Stimulated activated CD8-positive, alpha-beta memory T cell treated with anti-CD3 and anti-CD28 coated beads, Interleukin-4, amount 100 ng/mL, for 48 hours (primary cell): ENCODE results near the gene NAA10.

Experiments
- DNase-seq: peaks from one replicate; pipeline ENCODE4 v3.0.0-alpha.2; 2020

Gene NAA10

DNA sequence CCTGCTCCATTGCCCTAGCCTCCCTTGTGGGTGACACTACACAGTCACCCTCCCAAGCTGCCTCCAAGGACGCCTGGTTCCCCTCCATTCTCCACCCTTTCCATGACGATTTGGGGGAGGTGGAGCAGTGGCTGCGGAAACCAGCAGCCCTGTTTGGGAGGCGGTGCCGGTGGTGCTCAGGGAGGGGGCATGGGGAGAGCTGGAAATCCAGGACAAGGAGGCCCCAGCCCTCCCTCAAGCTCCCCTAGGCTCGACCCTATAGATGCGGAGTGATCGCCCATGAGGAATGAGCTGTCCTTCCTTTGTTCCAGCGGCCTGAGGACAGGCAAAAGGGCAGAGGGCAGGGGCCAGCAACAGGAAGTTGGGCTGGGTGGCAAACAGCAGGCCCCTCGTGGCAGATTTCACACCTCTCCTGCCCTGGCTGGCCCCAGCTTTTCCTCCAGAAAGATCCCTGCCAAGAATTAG is 13.2 kb upstream of the NAA10 start:
- DNase-seq, result no peak

DNA sequence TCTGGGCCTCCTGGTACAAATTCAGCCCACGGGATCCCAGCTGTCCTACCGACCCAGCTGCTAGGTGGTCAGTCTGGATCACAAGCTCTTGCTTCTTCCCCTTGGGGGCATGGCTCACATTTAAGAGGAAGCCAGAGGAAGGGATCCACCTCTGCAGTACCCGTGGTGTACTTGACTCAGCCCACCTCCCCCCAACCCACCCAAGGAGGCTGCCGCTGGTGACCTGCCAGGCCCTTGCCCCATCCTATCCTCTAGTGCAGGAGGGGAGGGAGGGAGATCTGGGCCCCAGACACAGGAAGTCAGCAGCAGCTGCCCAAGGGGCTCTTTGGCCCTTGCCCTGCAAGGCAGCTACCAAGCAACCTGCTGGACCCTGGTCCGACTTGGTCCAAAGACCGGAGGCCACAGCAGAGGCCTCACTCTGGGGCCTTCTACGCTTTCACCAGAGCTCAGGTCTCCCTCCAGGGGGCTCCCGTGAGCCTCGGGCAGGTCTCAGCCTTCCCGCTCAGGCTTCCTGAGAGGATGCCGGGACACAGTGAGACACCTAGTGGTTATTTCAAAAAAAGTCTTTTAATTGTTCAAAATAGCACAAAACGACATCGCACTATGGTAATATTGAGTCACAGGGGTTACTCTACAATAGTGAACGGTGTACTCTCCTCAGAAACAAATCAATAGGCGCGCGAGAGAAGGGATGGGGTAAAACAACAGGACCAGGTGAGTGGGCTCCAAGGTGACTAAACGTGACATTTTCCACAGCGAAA is 12.4 kb upstream of the NAA10 start:
- peak; percentile 82 for DNase-seq

DNA sequence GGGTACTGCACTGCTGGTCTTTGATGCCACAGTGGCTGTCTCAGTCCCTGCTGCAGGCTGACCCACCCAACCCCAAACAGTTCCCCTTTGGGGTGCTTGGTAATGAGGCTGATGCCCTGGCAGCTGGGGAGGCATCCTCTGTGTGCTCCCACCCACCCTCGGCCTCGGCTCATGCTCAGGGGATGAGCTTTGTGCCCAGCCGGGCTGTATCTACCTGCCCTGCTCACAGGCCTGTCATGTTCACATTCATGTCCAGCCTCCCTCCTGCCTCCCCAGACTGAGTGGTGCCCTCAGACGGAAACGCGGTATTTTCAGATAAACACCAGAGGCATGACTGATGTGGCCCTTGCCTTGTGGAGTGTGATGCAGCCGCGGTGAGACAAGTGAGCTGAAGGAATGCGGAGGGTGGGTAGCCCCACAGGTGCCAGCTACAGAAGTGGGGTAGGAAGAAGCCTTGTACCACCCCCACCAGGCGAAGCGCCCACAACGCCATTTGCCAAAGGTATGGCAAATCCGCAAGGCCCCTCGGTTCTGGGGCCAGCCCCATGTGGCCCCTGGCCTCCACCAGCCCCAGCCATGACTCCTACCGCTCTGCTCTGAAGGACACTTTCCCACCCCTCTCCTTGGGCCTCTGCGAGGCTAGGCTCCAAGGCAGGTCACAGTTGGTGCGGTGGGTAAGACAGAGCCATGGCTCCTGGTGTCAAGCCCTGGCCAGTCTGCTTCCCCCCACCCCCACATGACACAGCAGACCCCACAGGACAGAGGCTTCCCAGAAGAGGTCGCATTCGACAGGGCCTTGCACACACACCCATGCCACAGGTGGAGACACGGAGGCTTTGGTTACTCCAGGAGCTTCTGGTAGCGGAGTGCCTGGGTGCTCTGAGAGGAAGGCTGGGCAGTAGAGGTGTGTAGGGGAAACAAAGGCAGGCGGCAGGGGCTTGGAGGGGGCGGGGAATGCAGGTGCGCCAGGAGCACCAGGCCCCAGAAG is 11.4 kb upstream of the NAA10 start:
- DNase-seq, result no peak

DNA sequence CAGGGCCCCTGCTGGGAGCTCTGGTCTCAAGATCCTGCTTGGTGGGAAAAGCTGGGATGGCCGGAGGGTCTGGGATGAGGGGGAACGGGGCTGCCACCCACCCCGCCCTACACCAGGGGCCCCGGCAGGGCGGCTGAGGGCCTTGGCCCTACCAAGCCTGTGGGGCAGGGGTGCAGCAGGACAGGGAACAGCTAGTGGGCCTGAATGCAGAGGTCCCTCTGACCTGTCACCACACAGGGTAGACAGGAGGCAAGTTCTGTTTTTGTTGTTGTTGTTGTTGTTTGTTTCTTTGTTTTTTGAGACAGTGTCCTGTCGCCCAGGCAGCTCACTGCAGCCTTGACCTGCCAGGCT is 9.9 kb upstream of the NAA10 start:
- no peak for DNase-seq

DNA sequence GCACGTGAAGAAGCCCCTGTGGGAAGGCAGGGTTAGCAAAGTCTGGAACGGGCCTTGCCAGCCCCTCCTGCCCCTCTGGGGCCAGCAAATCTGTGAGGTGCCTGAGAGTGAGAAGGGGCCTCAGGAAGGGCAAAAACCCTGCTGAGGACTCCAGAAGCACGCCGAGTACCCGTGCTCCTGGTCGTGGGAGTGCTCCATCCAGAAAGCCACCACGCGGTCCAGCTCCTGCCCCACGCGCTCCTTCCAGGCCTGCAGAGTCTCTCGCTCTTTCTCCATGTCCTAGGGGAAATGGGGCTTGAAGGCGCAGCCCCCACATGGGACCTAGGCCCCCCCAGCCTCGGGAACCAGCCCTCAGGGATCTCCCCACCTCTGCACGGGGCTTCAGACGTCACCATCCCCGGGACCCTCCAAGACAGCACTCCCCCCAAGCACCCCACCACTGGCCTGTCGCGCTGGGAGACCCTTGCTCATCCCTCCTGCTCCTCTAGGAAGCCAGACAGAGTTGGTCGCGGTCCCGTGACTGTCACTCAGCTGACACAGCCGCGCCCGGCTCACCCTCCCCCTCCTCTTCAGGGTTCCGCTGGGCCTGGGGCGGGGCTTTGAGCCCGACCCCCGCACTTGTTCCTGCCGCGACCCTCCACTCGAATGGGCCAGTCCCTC is 9.4 kb upstream of the NAA10 start, which contains the start of gene RENBP:
RENBP (minus strand) TSS at position 504 of the 660 bp plus-strand sequence; CDS start at position 471, 33 bp downstream.
- peak; percentile 57 for DNase-seq

DNA sequence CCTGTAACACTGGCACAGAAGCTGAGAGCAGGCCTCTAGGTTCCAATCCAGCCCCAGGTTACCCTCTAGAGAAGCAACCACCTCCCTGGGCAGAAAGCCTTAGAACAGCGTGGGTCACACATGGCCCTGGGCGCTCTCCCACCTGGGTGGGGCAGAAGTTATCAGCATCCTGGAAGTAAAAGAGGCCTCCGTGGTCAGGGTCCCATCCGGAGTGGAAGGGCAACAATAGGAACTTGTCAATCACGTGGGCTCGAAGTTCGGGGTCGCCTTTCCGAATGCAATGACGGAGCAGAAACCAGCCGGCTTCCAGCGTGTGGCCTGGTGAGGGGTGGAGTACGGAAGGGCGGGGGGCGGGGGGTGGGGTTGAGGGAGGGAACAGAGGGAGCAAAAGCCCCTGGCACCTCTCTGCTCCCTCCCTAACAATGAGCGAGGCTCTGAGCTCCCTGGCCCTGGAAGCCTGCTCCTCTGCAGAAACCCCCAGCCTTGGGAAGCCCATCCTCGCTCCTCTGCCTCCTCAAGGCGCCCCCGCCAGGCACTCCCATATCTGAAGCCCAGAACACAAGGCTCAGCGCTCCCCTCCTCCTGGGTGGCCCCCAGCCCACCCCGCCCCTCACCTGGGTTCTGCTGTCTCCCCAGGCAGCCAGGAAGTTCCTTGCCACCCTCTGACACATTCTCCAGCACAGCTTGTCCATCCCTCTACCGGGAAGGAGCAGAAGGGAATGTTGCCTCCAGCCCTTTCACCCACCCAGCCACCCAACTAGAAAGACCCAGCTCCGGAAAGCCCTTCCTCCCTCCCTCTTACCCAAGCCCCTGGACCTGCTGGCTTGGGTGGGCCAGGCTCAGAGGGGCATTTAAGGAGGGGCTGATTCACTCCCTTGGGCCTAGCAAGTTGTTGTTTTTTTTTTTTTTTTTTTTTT is 6.8 kb upstream of the NAA10 start:
- no peak for DNase-seq

DNA sequence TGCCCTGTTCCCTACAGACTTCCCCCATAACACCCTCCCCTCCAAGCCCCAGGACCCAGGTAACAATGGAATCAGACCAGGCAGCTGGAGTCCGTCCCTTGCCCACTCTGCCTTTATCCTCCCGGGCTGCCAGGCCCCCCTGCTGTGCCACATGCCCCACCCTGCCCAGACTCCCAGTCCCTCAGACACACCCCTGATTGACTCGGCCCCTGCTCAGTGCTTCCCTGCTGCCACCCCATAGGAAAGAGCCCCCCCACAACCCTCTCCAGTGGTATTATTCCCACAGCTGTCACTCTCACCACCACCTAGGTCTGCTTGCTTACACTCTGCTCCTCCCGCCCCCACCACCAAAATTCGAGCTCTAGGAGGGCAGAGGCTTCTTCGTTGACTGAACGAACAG is 4.7 kb upstream of the NAA10 start:
- DNase-seq, result no peak

DNA sequence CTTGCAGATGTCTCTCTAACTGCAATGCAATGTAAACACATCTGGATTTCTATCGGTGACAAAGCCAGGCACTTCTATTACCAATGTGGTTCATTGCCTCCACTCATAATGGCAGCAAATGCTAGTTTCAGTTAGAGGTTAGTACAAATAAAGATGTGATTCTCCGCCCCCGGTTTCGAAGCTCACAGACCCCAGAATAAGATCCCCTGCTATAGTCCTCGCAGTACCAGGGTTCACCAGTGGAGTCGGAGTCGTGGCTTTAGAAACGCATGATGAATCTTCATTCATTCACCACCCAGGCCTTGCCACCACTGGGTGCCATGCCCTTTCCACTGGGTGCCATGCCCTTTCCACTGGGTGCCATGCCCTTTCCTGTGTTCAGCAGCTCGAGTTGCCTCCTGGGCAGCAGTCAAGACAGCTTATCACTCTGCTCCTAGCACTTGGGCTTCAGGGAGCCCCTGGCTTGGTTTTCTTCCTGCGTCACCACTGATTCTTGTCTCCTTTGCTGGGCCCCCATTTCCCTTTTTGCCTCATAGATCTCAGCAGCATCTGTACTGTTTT is 3.5 kb upstream of the NAA10 start:
- no peak for DNase-seq

DNA sequence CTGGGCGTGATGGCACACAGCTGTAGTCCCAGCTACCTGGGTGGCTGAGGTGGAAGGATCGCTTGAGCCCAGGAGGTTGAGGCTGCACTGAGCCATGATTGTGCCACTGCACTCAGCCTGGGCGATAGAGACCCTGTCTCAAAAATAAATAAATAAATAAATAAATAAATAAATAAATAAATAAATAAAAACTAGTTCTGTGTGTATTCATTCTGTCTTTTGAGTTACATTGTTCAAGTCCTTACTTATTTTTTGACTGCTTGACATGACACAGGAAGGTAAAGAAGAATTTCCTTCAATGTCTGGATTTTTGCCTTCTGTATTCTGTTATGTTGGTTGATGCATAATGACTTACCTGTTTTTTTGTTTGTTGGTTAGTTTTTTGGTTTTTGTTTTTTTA is 2.2 kb upstream of the NAA10 start:
- no peak for DNase-seq

DNA sequence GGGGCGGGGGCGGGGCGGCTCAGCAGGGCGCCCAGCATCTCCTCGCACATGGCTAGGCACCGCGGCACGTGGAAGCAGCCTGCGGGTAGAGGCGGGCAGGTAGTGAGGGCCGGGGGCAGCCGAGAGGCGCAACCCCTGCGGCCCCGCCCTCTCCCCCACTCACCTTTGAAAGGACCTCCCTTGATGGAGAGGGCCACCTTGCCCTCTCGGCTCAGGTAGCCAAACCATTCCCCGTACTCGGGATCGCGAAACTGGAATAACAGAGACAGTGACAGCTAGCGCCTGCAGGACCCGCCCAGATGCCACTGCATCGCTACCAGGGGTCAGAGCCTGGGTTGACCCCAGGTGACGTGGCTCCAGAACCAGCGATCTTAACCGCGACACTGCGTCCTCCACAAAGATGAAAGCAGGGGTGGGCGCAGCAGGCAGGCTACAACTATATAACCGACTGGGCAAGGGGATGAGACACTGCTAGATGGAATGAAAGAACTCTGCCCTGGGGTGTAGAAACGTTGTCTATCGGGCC is 552 bp upstream of the NAA10 start:
- no peak for DNase-seq

DNA sequence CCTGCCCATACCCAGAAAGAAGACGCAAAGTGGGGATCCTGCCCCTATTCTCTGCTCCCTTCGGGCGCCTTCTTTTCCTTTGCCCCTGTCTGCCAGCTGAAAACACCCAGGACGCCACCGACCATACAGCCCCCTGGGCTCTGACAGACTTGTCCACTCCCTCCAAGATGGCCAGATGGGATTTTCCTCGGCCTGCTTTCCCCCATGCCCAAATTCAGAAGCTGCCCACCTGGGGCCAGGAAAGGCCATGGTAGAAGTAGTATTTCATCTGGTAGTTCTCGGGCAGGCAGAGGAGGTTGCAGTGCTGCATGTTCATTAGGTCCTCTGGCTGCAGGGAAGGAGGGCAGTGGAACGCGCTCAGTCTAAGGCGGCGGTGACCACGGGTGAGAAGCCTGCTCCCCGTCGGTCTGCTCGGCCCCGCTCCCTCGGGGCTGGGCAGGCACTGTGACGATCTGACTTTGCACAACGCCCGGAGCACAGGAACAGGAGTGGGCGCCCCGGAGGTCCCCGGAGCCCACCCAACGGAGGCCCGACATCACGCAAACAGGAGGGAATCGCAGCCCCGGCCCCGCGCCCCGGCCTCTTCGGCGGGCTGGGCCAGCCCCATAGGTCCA is 582 bp downstream of the NAA10 start:
- DNase-seq, result no peak

DNA sequence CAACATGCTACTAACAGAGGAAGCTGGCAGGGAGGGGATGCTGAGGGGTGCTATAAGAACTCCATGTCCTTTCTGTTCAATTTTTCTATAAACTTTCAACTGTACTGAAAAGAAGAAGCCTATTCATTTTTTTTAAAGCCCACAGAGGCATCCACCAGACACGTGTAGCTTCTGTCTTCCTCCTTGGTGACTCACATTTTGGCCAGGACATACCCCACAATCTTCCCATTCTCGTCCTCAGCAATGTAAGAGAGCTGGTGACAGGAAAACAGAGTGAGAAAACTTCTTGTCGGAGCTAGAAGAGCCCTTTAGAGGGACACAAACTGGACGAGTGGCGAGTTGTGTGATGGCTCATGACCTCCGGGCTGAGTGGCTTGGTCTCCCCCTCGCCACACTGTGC is 1.1 kb downstream of the NAA10 start:
- DNase-seq, result no peak

DNA sequence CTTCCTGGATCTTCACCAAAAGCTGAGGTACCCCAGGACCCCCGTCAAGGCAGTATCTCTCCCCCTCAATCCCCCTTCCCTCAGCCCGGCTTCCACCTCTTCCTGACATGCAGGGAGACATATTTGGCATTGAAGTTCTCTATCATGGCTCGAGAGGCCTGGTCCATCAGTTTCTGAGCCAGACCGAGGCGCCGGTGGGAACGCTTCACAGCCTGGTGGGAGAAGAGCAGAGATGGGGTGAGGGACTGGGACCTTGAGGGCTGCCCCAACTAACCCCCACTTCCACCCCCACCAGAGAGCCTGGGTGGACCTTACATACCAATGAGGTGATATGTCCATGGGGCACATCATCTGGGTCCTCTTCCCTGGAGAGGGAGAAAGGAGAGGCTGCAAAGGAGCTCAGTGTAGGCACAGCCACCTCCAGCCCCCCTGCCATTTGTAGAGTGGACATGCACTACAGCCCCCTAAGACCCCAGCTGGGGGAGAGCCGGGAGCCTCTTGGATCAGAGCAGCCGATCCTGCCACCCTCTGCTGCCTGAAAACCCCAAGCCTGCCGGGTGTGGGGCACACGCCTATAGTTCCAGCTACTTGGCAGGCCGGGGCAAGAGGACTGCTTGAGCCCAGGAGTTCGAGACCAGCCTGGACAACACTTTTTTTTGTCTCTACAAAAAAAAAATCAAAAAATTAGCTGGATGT is 2.5 kb downstream of the NAA10 start:
- DNase-seq, result no peak

DNA sequence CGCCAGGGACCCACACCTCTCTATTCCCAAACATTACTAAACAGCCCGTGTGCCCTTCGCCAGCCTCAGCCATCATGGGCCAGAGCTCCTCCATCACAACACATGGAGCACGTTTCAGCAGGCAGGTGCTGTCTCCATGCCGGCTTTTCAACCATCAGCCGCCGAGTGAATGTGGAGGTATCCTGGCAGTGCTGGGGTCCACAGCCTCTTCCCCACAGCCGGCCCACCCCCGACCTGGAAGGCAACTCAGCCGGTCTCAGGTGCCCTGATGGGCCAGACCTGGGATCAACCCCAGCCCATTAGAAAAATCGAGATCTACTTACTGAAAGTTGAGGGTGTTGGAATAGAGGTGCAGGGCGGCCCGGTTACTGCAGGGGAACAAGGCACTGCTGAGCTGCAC is 3.1 kb downstream of the NAA10 start:
- no peak for DNase-seq

DNA sequence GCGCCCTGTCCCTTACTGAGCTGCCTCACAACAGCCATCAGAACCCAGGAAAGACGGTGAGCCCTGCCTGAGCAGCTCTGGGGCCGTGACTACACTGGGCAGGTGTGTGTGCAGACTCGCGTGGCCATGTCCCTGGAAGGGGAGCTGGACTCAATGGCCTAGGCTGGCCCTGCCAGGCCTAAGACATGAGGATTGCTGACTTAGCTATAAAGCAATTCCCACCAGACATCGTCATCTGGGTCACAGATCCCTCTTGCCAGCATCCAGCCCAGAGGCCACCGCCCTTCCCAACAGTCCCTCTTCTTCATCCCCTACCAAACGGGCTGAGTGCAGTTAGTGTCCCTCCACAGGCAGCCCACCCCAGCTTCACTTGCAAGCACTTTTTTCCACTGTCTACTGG is 3.7 kb downstream of the NAA10 start:
- no peak for DNase-seq

DNA sequence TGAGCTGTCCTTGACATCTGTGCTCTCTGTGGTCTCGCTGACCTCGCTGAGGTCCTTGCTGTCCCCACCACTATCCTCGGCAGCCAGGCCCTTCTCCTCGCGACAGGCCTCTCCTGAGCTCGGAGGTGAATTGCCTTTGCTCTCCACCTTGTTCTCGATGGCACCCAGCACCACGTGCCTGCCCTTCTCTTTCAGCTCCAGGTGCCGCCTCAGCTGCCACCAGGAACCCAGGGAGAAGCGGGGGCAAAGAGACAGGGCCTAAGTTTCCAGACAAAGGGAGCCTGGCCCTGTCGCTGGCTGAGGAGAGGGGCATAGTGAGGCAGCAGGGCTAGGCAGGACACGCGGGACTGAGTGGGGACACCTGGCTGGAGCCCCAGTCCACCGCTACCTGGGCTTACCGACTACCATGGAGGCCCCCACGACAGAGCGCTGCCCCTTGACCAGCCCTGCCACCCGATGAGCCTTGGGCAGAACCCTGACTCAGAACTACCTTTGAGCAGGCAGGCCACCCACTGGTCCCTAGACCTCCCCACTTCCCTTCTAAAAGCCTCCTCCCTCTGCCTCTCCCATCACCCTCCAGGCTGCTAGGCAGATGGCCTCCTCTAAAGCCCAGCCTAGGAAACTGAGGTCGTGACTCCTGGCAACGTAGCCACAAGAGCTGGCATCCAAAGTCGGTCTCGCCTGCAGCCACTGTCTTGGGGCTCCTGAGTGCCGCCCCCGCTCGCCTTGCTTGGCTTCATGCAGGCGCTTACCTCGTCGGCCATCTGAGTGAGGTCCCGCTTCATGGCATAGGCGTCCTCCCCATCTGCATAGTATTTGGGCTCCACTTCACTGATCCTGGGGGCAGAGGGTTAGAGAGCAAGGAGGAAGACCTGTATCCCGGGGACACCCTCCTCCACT is 4.6 kb downstream of the NAA10 start:
- DNase-seq, result no peak

DNA sequence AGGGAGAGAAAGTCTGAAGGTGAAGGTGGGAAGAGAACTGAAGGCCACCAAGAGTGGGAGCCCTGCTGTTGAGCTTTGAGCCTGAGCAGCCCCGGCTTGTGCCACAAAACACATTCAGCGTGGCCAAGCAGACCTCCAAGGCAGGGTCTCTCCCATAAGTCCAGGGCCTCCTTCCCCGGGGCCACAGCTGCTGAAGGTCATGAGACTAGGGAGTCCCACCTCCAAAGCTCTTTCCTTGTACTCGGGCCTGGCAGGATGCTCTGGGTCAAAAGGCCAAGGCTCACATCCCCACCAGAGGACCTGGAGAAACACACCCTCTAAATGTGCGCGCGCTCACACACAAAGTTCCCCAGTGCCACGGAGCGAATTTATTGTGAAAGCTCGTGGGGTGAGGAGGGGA is 5.3 kb downstream of the NAA10 start:
- no peak for DNase-seq

DNA sequence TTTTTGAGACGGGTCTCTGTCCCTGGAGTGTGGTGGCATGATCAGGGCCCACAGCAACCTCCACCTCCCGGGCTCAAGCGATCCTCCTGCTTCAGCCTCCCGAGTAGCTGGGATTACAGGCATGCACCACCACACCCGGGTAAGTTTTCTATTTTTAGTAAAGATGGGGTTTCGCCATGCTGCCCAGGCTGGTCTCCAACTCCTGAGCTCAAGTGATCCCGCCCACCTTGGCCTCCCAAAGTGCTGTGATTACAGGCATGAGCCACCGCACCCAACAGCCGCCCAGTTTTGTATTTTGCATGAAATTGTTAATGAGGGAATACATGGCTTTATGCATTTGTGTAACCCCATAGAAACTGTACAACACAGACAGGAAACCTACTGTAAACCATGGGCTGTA is 6.0 kb downstream of the NAA10 start:
- no peak for DNase-seq
